ENCODE data around the gene TICRR.

DNA sequence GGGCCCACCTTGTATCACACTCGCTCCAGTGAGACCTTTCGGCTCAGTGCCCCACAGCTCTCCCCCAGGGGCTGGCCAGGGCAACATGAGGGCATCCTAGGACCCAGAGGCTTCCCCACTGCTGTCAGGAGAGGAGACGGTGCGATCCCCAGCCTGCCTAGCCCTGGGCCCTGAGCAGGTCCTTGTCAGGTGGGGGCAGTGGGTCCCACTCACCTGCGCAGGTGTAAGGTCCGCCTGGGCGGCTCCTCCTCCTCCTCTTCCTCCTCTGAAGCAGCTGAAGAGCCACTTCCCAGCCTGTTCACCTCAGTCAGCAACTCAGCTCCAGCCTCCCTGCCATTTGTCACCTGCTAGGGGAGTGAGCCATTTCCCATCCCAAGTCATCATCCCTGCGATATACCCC is 70.4 kb downstream of the TICRR start:
- TF ChIP-seq, protein P1, sequence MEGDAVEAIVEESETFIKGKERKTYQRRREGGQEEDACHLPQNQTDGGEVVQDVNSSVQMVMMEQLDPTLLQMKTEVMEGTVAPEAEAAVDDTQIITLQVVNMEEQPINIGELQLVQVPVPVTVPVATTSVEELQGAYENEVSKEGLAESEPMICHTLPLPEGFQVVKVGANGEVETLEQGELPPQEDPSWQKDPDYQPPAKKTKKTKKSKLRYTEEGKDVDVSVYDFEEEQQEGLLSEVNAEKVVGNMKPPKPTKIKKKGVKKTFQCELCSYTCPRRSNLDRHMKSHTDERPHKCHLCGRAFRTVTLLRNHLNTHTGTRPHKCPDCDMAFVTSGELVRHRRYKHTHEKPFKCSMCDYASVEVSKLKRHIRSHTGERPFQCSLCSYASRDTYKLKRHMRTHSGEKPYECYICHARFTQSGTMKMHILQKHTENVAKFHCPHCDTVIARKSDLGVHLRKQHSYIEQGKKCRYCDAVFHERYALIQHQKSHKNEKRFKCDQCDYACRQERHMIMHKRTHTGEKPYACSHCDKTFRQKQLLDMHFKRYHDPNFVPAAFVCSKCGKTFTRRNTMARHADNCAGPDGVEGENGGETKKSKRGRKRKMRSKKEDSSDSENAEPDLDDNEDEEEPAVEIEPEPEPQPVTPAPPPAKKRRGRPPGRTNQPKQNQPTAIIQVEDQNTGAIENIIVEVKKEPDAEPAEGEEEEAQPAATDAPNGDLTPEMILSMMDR (IDR thresholded peaks at IDR 0.05; ENCODE audit: borderline replicate concordance, extremely low read depth, low read length, poor library complexity, severe bottlenecking): no peak
- TF ChIP-seq EZH2 (IDR thresholded peaks at IDR 0.05; ENCODE audit: borderline replicate concordance, low read depth, low read length, severe bottlenecking): no peak
